NCI-H1930 (cell line): ENCODE data around the gene VPS9D1.
"Not testable (repeated sequence)": the region's sequence is repeated elsewhere in the genome, so short reads cannot be mapped to it uniquely, and the experiment has no call there.

Experiments used
- DNase-seq, 2 experiments: peaks; one replicate each; lab custom pipeline; 2025; lab: John Stamatoyannopoulos, UW

Gene VPS9D1

GRCh38 chr16:89693289-89693731 lies 27.4 kb downstream of the VPS9D1 start:
- DNase-seq: no peak

GRCh38 chr16:89691986-89692569 lies 28.6 kb downstream of the VPS9D1 start:
- no peak for DNase-seq

GRCh38 chr16:89691231-89691985 lies 29.3 kb downstream of the VPS9D1 start:
- DNase-seq: no peak

- no peak for DNase-seq
Observed at GRCh38 chr16:89690392-89690901, 30.3 kb downstream of the VPS9D1 start.

- DNase-seq: not testable (repeated sequence)
Observed at GRCh38 chr16:89689621-89690020, 31.1 kb downstream of the VPS9D1 start.

GRCh38 chr16:89689142-89689541 lies 31.6 kb downstream of the VPS9D1 start:
- no peak for DNase-seq

- DNase-seq: no peak
Observed at GRCh38 chr16:89688395-89688794, 32.3 kb downstream of the VPS9D1 start.

GRCh38 chr16:89687092-89687940 lies 33.4 kb downstream of the VPS9D1 start:
- no peak for DNase-seq

- peak; percentile 75 to 90 for DNase-seq
Observed at GRCh38 chr16:89686520-89687091, 34.1 kb downstream of the VPS9D1 start, which contains the start of gene CDK10. Gene CDK10 (plus strand): TSS chr16:89686689. CDS start chr16:89686711, 22 bp downstream.

- DNase-seq: no peak
Observed at GRCh38 chr16:89685916-89686315, 34.8 kb downstream of the VPS9D1 start.

- DNase-seq: no peak
Observed at GRCh38 chr16:89678258-89678657, 42.4 kb downstream of the VPS9D1 start.

- DNase-seq: no peak
Observed at GRCh38 chr16:89672177-89672941, 48.3 kb downstream of the VPS9D1 start.

GRCh38 chr16:89671565-89671964 lies 49.1 kb downstream of the VPS9D1 start:
- not testable (repeated sequence) for DNase-seq

- no peak for DNase-seq
Observed at GRCh38 chr16:89670496-89671431, 49.9 kb downstream of the VPS9D1 start.

GRCh38 chr16:89669755-89670154 lies 50.9 kb downstream of the VPS9D1 start:
- DNase-seq: no peak

GRCh38 chr16:89668790-89669158 lies 51.9 kb downstream of the VPS9D1 start:
- DNase-seq: no peak

GRCh38 chr16:89667633-89668032 lies 53.1 kb downstream of the VPS9D1 start:
- no peak for DNase-seq

GRCh38 chr16:89667000-89667399 lies 53.7 kb downstream of the VPS9D1 start:
- not testable (repeated sequence) for DNase-seq

GRCh38 chr16:89664238-89664637 lies 56.5 kb downstream of the VPS9D1 start:
- DNase-seq: not testable (repeated sequence)

- no peak for DNase-seq
Observed at GRCh38 chr16:89661215-89661614, 59.5 kb downstream of the VPS9D1 start.
